OCI-LY1 (cell line): ENCODE measurements around the gene ACTL10.

Experiments
- H2AFZ ChIP-seq: fragments of 200-600 bp; sonication (generic), shearing (Covaris generic); 2 replicates; pipeline ENCODE4 v1.6.0; 2014; ENCODE audit warnings: antibody characterized with exemption, mild to moderate bottlenecking, low read length
- H3F3A ChIP-seq: fragments of 200-600 bp; sonication (generic), shearing (Covaris generic); 2 replicates; pipeline ENCODE4 v1.6.0; 2014; ENCODE audit warnings: mild to moderate bottlenecking, antibody characterized with exemption, low read length, moderate library complexity; ENCODE audit not compliant: insufficient read depth
- H3K27ac ChIP-seq: fragments of 200-600 bp; sonication (generic); 2 replicates; pipeline ENCODE4 v1.5.1; 2014; ENCODE audit warnings: low read length, mixed run types, mild to moderate bottlenecking, low read depth; ENCODE audit not compliant: poor library complexity, severe bottlenecking
- H3K27me3 ChIP-seq: fragments of 200-600 bp; sonication (generic); 2 replicates; pipeline ENCODE4 v1.6.0; 2014; ENCODE audit warnings: antibody characterized with exemption, mild to moderate bottlenecking, low read length, moderate library complexity; ENCODE audit not compliant: insufficient read depth
- H3K36me3 ChIP-seq: fragments of 200-600 bp; sonication (generic); 2 replicates; pipeline ENCODE4 v1.6.1; 2014; ENCODE audit warnings: mild to moderate bottlenecking, antibody characterized with exemption, low read length, moderate library complexity, mixed read lengths; ENCODE audit not compliant: insufficient read depth
- H3K4me1 ChIP-seq: fragments of 200-600 bp; sonication (generic); 2 replicates; pipeline ENCODE4 v1.5.1; 2014; ENCODE audit warnings: mild to moderate bottlenecking, low read length, moderate library complexity; ENCODE audit not compliant: insufficient read depth, severe bottlenecking
- H3K4me2 ChIP-seq: fragments of 200-600 bp; sonication (generic), shearing (Covaris generic); 2 replicates; pipeline ENCODE4 v1.6.1; 2014; ENCODE audit warnings: low read length
- H3K4me3 ChIP-seq: fragments of 200-600 bp; sonication (generic); 2 replicates; pipeline ENCODE4 v1.5.1; 2014; ENCODE audit warnings: low read length, low read depth, mild to moderate bottlenecking, mixed read lengths; ENCODE audit not compliant: poor library complexity, severe bottlenecking
- H3K79me2 ChIP-seq: fragments of 200-600 bp; shearing (Covaris generic); 2 replicates; pipeline ENCODE4 v1.6.1; 2016; ENCODE audit warnings: mixed run types, low read length, mixed read lengths; ENCODE audit not compliant: insufficient read depth
- H3K9ac ChIP-seq: fragments of 200-600 bp; sonication (generic), shearing (Covaris generic); 2 replicates; pipeline ENCODE4 v1.6.1; 2014; ENCODE audit warnings: mild to moderate bottlenecking, low read length, mixed read lengths
- H3K9me2 ChIP-seq: fragments of 200-600 bp; sonication (generic), shearing (Covaris generic); 2 replicates; pipeline ENCODE4 v1.6.1; 2014; ENCODE audit warnings: low read depth, mild to moderate bottlenecking, low read length, mixed read lengths
- H3K9me3 ChIP-seq: fragments of 200-600 bp; shearing (Covaris generic); 2 replicates; pipeline ENCODE4 v1.6.1; 2014; ENCODE audit warnings: low read length, mixed read lengths
- H4K20me1 ChIP-seq: fragments of 200-600 bp; sonication (generic), shearing (Covaris generic); 2 replicates; pipeline ENCODE4 v1.6.0; 2016; ENCODE audit warnings: mild to moderate bottlenecking, low read length; ENCODE audit not compliant: insufficient read depth
- EZH2 ChIP-seq: fragments of 200-600 bp; sonication (generic), shearing (Covaris generic); IDR thresholded peaks from 2 replicates; pipeline ENCODE4 v1.8.0; 2017; ENCODE audit warnings: borderline replicate concordance, mixed run types, mild to moderate bottlenecking, antibody characterized with exemption, low read length, moderate library complexity, mixed read lengths
- TF ChIP-seq, protein P1 (sequence below): fragments of 200-600 bp; sonication (generic), shearing (Covaris generic); IDR thresholded peaks from 2 replicates; pipeline ENCODE4 v1.5.1; 2017; ENCODE audit warnings: mild to moderate bottlenecking, antibody characterized with exemption, low read length, moderate library complexity, mixed read lengths

The ACTL10 gene

DNA sequence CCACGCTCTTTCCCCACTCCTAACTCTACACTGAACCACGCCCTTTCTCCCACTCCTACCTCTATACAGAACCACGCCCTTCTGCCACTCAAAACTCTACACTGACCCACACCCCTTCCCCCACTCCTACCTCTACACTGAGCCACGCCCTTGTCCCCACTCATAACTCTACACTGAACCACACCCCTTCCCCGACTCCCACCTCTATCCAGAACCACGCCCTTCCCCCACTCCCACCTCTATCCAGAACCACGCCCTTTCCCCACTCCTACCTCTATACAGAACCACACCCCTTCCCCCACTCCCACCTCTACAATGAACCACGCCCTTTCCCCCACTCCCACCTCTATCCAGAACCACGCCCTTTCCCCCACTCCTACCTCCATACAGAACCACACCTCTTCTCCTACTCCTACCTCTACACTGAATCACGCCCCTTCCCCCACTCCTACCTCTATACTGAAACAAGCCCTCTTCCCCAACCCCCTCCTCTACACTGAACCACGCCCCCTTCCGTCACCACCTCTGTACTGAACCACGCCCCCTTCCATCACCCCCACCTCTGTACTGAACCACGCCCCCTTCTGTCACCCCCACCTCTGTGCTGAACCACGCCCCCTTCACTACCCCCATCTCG is 43.3 kb downstream of the ACTL10 start:
- H3K9me2 ChIP-seq: no peaks in the 10 kb centered on the region
- no peak overlapping the region for H2AFZ ChIP-seq
- no peaks in the 10 kb centered on the region for H3K4me1 ChIP-seq
- H4K20me1 ChIP-seq: no peaks in the 10 kb centered on the region
- no peaks in the 10 kb centered on the region for H3K79me2 ChIP-seq
- H3K36me3 ChIP-seq: peaks cover 64% of the 10 kb centered on the region
- no peaks in the 10 kb centered on the region for H3K27me3 ChIP-seq
- H3K4me2 ChIP-seq: no peak overlapping the region
- H3K4me3 ChIP-seq: no peak overlapping the region
- H3F3A ChIP-seq: no peaks in the 10 kb centered on the region
- TF ChIP-seq EZH2: no peak
- TF ChIP-seq, protein P1, sequence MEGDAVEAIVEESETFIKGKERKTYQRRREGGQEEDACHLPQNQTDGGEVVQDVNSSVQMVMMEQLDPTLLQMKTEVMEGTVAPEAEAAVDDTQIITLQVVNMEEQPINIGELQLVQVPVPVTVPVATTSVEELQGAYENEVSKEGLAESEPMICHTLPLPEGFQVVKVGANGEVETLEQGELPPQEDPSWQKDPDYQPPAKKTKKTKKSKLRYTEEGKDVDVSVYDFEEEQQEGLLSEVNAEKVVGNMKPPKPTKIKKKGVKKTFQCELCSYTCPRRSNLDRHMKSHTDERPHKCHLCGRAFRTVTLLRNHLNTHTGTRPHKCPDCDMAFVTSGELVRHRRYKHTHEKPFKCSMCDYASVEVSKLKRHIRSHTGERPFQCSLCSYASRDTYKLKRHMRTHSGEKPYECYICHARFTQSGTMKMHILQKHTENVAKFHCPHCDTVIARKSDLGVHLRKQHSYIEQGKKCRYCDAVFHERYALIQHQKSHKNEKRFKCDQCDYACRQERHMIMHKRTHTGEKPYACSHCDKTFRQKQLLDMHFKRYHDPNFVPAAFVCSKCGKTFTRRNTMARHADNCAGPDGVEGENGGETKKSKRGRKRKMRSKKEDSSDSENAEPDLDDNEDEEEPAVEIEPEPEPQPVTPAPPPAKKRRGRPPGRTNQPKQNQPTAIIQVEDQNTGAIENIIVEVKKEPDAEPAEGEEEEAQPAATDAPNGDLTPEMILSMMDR: no peak
- H3K27ac ChIP-seq: no peak overlapping the region
- no peaks in the 10 kb centered on the region for H3K9me3 ChIP-seq
- H3K9ac ChIP-seq: no peak overlapping the region

DNA sequence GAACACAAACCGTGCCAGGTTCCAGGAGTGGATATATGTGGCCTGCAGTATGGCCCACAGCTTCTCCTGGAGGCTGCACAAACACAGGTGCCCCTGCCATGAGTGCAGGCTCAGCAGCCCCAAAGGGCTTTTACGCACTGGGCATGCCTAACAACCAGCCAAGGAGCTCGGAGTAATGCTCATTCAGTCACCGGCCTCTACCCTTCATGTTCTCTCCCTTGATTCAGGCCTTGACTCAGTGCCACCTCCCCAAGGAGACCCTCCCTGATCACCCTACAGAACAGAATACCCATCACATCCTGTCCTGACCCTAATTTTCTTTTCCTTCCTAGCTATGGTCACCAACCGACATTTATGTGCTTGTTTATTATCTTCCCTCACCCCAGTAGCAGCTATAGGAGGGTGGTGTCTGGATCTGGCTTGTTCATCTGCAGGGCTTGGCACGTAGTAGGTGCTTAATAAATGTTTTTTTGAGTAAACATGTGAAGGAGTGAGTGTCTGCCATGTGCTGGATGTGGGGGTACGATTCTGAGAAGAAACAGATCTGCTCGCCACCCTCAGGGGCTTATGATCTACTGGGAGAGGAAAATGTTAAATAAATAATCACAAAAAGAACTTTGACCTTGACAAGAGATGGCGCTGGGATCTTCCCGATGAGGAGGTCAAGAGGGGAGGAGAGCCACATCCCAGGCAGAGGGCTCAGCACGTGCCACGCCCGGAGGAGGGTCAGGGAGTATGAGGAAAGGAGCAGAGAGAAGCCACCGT is 44.1 kb downstream of the ACTL10 start:
- Histone ChIP-seq H3K36me3 (peaks cover 64% of the 10 kb centered on the region), H3K27me3 (no peaks in the 10 kb centered on the region), H3K4me3 (no peak overlapping the region), H4K20me1 (no peaks in the 10 kb centered on the region), H3K9me3 (no peaks in the 10 kb centered on the region), H3K4me2 (no peak overlapping the region), H3F3A (no peaks in the 10 kb centered on the region), H3K9me2 (no peaks in the 10 kb centered on the region), H3K79me2 (no peaks in the 10 kb centered on the region), H3K9ac (no peak overlapping the region), H3K4me1 (no peaks in the 10 kb centered on the region), H3K27ac (no peak overlapping the region), H2AFZ (no peak overlapping the region)
- TF ChIP-seq EZH2: no peak
- TF ChIP-seq, protein P1: no peak

DNA sequence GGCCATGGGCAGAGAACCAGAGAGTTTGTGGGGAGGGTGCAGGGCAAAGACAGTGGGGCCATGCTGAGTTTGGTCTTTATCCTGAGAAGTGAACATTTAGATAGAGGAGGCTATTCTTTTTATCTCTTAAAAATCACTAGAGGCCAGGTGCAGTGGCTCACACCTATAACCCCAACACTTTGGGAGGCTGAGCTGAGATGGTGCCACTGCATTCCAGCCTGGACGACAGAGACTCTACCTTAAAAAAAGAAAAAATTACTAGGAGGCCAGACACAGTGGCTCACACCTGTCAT is 44.6 kb downstream of the ACTL10 start:
- no peaks in the 10 kb centered on the region for H3K4me1 ChIP-seq
- no peak overlapping the region for H3K4me2 ChIP-seq
- peaks cover 60% of the 10 kb centered on the region for H3K36me3 ChIP-seq
- H3K27ac ChIP-seq: no peak overlapping the region
- H3K9me3 ChIP-seq: no peaks in the 10 kb centered on the region
- no peak overlapping the region for H3K4me3 ChIP-seq
- no peaks in the 10 kb centered on the region for H3K27me3 ChIP-seq
- H4K20me1 ChIP-seq: no peaks in the 10 kb centered on the region
- H3K9ac ChIP-seq: no peak overlapping the region
- no peaks in the 10 kb centered on the region for H3K9me2 ChIP-seq
- H3F3A ChIP-seq: no peaks in the 10 kb centered on the region
- no peak overlapping the region for H2AFZ ChIP-seq
- TF ChIP-seq, protein P1: no peak
- TF ChIP-seq EZH2: no peak
- no peaks in the 10 kb centered on the region for H3K79me2 ChIP-seq
